Transverse colon (tissue), 4 donors: ENCODE results near the gene YWHAQ.

Experiments
- CTCF ChIP-seq, 5 experiments: fragments of 200-600 bp in 3 of 5; fragments of 450-650 bp in 2 of 5; sonication (generic) in 3 of 5; IDR thresholded peaks; 1 replicate in 2 of 5; 2 replicates in 3 of 5; pipeline ENCODE4 v1.5.1; 2016 to 2017; ENCODE audit warnings: antibody characterized with exemption in 5 of 5, inconsistent platforms in 3 of 5, mild to moderate bottlenecking in 2 of 5, moderate library complexity in 1 of 5
- EP300 ChIP-seq: sonication (generic); formaldehyde crosslinking; IDR thresholded peaks from one replicate; pipeline ENCODE4 v1.6.1; 2017; ENCODE audit warnings: antibody characterized with exemption, low read depth
- POLR2A ChIP-seq: fragments of 450-650 bp; IDR thresholded peaks from one replicate; pipeline ENCODE4 v1.6.1; 2016; ENCODE audit warnings: antibody characterized with exemption, mild to moderate bottlenecking, moderate library complexity
- POLR2AphosphoS5 ChIP-seq, 3 donors: sonication (generic); formaldehyde crosslinking; IDR thresholded peaks; one replicate each; pipeline ENCODE4 v1.6.1; 2016; ENCODE audit warnings: antibody characterized with exemption in 3 of 3

GRCh38 chr2:9585486-9585885 lies 45.3 kb downstream of the YWHAQ start:
- TF ChIP-seq CTCF (IDR thresholded peaks at IDR 0.05) (no peak), POLR2AphosphoS5 (IDR thresholded peaks at IDR 0.05) (no peak), POLR2A (no peak), EP300 (no peak)
